GM12875 (cell line): Measurements from ENCODE around the gene USP40.
"Not testable (repeated sequence)": the region's sequence is repeated elsewhere in the genome, so short reads cannot be mapped to it uniquely, and the experiment has no call there.

Experiments
- H3K4me3 ChIP-seq: one replicate; pipeline ENCODE4 v1.5.1; 2011; ENCODE audit warnings: low read depth, low read length, control low read depth
- TF ChIP-seq, protein P1 (sequence below): IDR thresholded peaks from 2 replicates; pipeline ENCODE4 v1.5.1; 2011; ENCODE audit warnings: low read depth, mild to moderate bottlenecking, control low read depth, inconsistent platforms, low read length, moderate library complexity, borderline replicate concordance; ENCODE audit not compliant: insufficient read depth

USP40 gene

DNA sequence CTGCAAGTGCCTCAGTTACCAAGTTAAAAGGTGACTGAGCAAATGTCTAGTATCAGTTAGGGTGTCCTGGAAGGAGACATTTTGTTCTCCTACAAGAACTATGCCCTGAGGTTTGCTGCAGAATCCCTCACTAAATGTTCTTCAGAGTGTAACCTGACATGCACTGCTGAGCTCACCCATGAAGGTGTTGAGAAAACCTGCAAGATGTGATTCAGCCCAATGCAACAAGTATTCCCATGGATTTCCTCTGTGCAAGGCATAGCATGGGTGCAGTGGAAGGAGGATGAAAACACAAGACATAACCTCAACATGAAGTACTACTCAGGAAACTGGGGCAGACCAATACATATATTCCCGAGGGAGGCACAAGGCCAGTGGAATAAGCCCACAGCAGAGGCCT, 35.5 kb upstream of the USP40 start:
- H3K4me3 ChIP-seq = no peak overlapping the region
- TF ChIP-seq, protein P1, sequence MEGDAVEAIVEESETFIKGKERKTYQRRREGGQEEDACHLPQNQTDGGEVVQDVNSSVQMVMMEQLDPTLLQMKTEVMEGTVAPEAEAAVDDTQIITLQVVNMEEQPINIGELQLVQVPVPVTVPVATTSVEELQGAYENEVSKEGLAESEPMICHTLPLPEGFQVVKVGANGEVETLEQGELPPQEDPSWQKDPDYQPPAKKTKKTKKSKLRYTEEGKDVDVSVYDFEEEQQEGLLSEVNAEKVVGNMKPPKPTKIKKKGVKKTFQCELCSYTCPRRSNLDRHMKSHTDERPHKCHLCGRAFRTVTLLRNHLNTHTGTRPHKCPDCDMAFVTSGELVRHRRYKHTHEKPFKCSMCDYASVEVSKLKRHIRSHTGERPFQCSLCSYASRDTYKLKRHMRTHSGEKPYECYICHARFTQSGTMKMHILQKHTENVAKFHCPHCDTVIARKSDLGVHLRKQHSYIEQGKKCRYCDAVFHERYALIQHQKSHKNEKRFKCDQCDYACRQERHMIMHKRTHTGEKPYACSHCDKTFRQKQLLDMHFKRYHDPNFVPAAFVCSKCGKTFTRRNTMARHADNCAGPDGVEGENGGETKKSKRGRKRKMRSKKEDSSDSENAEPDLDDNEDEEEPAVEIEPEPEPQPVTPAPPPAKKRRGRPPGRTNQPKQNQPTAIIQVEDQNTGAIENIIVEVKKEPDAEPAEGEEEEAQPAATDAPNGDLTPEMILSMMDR = no peak

DNA sequence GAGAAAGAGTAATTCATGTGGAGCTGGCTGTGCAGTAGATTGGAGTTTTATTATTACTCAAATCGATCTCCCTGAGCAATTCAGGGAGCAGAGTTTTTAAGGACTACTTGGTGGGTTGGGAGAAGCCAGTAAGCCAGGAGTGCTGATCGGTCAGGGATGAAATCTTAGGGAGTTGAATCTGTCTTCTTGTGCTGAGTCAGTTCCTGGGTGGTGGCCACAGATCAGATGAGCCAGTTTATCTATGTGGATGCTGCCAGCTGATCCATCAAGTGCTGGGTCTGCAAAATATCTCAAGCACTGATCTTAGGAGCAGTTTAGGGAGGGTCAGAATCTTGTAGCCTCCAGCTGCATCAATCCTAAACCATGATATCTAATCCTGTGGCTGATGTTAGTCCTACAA, 33.8 kb upstream of the USP40 start:
- TF ChIP-seq, protein P1 = no peak
- no peak overlapping the region for H3K4me3 ChIP-seq

DNA sequence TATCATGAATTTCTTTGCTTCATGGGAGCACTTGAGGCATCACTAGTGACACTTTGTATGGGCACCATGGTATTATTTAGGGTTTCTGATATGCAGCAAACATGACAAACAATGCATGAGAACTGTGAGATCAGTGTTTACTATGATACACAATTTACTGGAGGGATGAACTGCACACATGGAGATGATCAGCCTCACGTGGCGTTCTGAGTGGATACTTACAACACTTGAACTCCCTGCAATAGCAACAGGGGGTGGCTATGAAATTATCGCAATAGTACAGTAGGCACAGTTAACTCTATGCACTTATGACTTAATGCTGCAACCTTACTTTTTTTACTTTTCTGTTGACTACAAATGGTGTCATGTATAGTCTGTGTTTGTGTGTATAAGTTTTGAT, 32.4 kb upstream of the USP40 start:
- TF ChIP-seq, protein P1 = no peak

DNA sequence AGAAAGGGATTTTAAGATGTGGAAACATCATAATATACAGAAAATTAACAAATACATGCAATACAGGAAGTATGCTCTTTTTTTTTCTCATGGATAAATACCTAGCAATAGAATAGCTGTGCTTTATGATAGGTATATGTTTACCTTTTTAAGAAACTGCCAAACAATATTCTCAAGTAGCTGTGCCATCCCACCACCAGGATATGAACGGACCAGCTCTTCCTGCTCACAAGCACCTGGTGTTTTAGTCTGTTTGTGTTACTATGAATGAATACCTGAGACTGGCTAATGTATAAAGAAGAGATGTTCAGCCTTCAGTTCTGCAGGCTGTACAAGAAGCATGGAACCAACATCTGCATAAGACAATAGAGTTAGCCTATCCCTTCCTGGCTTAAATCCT, 30.9 kb upstream of the USP40 start:
- TF ChIP-seq, protein P1 = no peak

More for the DNA sequence above, 32.4 kb upstream of the USP40 start:
- H3K4me3 ChIP-seq = no peak overlapping the region

DNA sequence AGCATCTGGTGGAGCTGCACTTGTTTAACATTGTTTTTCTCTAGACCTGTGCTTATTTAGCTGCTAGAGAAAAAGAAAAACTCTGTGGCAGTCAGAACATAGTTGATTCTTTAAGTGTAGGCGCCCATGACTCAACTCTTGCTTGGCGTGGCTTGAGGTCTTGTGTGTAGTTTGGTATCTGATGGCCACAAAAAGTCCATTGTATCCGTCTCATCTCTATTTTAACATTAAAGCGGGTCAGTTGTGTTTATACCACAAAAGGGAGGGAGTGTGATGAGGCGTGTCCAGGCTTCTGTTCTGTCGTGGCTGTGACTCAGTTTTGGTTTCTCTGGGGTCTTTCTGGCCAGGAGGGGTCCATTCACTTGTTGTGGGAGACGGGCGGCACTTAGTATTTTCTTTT, 26.6 kb upstream of the USP40 start:
- TF ChIP-seq, protein P1 = no peak
- H3K4me3 ChIP-seq = no peak overlapping the region

More for the DNA sequence above, 30.9 kb upstream of the USP40 start:
- H3K4me3 ChIP-seq = no peak overlapping the region

DNA sequence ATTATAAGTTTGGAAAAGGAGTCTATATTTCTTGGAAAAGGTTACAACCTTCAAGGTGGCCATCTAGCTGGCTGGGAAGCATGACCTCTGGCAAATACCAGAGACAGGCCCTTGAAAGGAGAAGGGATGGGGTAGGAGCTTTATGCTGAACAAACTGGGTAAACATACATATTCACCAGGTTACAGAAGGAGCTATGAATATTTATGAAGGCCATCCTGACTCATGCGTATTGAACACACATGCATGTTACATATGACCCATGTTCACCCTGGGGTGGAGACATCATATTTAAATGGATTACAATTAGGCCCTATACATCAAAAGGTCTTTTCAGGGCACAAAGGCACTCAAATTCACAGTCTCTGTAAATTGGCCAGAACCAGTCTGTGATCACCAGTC, 26.1 kb upstream of the USP40 start:
- not testable (repeated sequence) for H3K4me3 ChIP-seq

DNA sequence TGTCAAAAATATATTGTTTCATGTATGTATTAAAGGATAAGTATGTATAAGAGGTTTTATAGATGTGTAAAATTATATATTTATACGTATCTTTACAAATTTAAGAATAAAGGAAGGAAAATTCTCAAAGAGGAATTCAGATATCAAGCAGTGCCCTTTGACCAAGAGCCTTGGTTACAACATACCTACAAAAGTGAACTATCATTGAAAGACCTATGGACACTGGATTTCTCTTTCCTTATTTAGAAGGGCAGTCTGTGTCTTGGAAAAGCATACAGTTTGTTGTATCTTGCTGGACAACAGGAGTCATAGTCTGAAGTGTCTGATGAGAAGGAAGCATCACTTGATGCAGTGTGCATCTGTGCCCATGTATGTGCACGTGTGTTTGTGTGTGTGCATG, 21.8 kb upstream of the USP40 start:
- TF ChIP-seq, protein P1 = no peak
- no peak overlapping the region for H3K4me3 ChIP-seq

DNA sequence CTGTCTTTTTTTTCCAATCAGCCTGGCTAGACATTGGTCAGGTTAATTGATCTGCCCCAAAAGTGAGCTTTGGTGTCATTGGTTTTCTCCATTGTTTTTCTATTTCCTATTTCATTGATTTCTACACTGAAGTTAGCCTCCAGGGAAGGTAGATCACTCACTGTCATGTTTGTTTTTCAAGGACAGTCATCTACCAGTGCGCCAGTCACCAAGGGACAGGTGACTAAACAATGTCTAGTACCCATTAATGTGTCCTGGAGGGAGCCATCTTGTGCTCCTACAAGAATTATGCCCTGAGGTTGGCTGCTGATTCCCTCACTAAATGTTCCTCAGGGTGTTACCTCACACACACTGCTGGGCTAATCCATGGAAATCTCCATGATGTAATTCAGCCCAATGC, 17.6 kb upstream of the USP40 start:
- no peak overlapping the region for H3K4me3 ChIP-seq
- TF ChIP-seq, protein P1 = no peak

DNA sequence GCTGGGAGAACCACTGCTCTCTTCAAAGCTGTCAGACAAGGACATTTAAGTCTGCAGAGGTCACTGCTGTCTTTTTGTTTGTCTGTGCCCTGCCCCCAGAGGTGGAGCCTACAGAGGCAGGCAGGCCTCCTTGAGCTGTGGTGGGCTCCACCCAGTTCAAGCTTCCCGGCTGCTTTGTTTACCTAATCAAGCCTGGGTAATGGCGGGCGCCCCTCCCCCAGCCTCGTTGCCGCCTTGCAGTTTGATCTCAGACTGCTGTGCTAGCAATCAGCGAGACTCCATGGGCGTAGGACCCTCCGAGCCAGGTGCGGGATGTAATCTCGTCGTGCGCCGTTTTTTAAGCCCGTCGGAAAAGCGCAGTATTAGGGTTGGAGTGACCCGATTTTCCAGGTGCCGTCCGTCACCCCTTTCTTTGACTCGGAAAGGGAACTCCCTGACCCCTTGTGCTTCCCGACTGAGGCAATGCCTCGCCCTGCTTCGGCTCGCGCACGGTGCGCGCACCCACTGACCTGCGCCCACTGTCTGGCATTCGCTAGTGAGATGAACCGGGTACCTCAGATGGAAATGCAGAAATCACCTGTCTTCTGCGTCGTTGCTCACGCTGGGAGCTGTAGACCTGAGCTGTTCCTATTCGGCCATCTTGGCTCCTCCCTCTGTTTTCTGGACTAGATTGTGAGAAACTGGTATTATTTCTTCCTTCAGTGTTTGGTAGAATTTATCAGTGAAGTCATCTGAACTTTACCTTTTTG, 16.8 kb upstream of the USP40 start:
- not testable (repeated sequence) for H3K4me3 ChIP-seq

DNA sequence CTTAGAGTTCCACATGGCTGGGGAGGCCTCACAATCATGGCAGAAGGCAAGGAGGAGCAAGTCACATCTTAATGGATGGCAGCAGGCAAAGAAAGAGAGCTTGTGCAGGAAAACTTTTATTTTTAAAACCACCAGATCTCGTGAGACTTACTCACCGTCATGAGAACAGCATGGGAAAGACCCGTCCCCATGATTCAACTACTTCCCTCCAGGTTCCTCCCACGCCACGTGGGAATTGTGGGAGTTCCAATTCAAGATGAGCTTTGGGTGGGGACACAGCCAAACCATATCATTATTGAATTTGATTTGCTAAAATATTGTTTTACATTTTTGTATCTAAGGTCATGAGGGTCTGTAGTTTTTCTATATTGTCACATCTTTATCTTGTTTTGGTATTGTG, 10.8 kb upstream of the USP40 start:
- not testable (repeated sequence) for H3K4me3 ChIP-seq
